Measurements from ENCODE around the gene UGT1A4. TPM values are rescaled to one million over a fixed set of nuclear protein-coding genes. Genes with fewer than 3 reads are reported as not detected.

The UGT1A4 gene
- total and polyA plus RNA-seq, 10 of the 15 experiments (the other 5 are each of a cell fraction or from before 2014, with no cell fraction given), result not detected

DNA sequence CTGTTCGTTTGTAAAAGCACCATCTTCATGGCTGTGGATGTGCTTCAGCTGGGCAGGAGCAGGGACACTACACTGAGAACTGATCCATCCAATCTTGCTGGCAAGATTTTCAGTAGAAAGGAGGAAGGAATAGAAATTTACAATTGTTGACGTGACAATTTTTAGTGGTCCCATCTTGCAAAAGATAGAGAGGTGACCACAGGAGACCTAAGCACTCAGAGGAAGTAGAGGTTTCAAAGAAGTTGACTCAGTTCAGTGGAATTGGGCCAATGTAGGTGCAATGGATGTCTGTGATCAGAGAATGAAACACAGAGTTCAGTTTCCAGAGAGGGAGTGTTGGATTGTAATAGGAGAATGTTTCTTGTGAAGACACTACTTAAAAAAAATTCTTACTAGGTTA, 4.4 kb upstream of the UGT1A4 start:
- H2AFZ ChIP-seq (ENCODE audit: control insufficient read depth, low read depth, low read length), result no peak overlapping the region
- ChIA-PET CTCF (no interaction called here), SMC1A (ENCODE audit: uncharacterized antibody, unreplicated experiment) (no interaction called here), RAD21 (ENCODE audit: unreplicated experiment) (no interaction called here), POLR2A (no interaction called here)
- DNase-seq (ENCODE audit: low read depth, low spot score) (no peak), FAIRE-seq (no peak), ATAC-seq (no peak)
- no peaks in the 10 kb centered on the region for H3K79me2 ChIP-seq (ENCODE audit: control insufficient read depth, insufficient read depth, low read length)
- intact Hi-C loops (cut with micrococcal nuclease; ENCODE audit: unreplicated experiment), result loop anchor here (10.0 kb wide), 1 partner anchor 229 kb away; no protein-coding TSS in a partner anchor
- no peaks in the 10 kb centered on the region for H4K20me1 ChIP-seq (ENCODE audit: control insufficient read depth, insufficient read depth)
- no peak for TF ChIP-seq TCF12 (IDR thresholded peaks at IDR 0.05; ENCODE audit: low read depth, low read length)
- no peak for TF ChIP-seq HCFC1 (IDR thresholded peaks at IDR 0.05; ENCODE audit: low read length)
- TF ChIP-seq ZNF274 (IDR thresholded peaks at IDR 0.05; ENCODE audit: insufficient read depth, insufficient read length), result no peak
- no peak for TF ChIP-seq ZNF24 (IDR thresholded peaks at IDR 0.05)
- TF ChIP-seq, protein P1, sequence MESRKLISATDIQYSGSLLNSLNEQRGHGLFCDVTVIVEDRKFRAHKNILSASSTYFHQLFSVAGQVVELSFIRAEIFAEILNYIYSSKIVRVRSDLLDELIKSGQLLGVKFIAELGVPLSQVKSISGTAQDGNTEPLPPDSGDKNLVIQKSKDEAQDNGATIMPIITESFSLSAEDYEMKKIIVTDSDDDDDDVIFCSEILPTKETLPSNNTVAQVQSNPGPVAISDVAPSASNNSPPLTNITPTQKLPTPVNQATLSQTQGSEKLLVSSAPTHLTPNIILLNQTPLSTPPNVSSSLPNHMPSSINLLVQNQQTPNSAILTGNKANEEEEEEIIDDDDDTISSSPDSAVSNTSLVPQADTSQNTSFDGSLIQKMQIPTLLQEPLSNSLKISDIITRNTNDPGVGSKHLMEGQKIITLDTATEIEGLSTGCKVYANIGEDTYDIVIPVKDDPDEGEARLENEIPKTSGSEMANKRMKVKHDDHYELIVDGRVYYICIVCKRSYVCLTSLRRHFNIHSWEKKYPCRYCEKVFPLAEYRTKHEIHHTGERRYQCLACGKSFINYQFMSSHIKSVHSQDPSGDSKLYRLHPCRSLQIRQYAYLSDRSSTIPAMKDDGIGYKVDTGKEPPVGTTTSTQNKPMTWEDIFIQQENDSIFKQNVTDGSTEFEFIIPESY (IDR thresholded peaks at IDR 0.05), result no peak
- TF ChIP-seq, protein P2, sequence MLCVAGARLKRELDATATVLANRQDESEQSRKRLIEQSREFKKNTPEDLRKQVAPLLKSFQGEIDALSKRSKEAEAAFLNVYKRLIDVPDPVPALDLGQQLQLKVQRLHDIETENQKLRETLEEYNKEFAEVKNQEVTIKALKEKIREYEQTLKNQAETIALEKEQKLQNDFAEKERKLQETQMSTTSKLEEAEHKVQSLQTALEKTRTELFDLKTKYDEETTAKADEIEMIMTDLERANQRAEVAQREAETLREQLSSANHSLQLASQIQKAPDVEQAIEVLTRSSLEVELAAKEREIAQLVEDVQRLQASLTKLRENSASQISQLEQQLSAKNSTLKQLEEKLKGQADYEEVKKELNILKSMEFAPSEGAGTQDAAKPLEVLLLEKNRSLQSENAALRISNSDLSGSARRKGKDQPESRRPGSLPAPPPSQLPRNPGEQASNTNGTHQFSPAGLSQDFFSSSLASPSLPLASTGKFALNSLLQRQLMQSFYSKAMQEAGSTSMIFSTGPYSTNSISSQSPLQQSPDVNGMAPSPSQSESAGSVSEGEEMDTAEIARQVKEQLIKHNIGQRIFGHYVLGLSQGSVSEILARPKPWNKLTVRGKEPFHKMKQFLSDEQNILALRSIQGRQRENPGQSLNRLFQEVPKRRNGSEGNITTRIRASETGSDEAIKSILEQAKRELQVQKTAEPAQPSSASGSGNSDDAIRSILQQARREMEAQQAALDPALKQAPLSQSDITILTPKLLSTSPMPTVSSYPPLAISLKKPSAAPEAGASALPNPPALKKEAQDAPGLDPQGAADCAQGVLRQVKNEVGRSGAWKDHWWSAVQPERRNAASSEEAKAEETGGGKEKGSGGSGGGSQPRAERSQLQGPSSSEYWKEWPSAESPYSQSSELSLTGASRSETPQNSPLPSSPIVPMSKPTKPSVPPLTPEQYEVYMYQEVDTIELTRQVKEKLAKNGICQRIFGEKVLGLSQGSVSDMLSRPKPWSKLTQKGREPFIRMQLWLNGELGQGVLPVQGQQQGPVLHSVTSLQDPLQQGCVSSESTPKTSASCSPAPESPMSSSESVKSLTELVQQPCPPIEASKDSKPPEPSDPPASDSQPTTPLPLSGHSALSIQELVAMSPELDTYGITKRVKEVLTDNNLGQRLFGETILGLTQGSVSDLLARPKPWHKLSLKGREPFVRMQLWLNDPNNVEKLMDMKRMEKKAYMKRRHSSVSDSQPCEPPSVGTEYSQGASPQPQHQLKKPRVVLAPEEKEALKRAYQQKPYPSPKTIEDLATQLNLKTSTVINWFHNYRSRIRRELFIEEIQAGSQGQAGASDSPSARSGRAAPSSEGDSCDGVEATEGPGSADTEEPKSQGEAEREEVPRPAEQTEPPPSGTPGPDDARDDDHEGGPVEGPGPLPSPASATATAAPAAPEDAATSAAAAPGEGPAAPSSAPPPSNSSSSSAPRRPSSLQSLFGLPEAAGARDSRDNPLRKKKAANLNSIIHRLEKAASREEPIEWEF (IDR thresholded peaks at IDR 0.05; ENCODE audit: insufficient replicate concordance, low read depth, low read length), result no peak
- TF ChIP-seq RBBP5 (conservative IDR thresholded peaks at IDR 0.05), result no peak
- TF ChIP-seq MTA2 (IDR thresholded peaks at IDR 0.05; ENCODE audit: low read depth), result no peak
- TF ChIP-seq, protein P3, sequence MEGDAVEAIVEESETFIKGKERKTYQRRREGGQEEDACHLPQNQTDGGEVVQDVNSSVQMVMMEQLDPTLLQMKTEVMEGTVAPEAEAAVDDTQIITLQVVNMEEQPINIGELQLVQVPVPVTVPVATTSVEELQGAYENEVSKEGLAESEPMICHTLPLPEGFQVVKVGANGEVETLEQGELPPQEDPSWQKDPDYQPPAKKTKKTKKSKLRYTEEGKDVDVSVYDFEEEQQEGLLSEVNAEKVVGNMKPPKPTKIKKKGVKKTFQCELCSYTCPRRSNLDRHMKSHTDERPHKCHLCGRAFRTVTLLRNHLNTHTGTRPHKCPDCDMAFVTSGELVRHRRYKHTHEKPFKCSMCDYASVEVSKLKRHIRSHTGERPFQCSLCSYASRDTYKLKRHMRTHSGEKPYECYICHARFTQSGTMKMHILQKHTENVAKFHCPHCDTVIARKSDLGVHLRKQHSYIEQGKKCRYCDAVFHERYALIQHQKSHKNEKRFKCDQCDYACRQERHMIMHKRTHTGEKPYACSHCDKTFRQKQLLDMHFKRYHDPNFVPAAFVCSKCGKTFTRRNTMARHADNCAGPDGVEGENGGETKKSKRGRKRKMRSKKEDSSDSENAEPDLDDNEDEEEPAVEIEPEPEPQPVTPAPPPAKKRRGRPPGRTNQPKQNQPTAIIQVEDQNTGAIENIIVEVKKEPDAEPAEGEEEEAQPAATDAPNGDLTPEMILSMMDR (IDR thresholded peaks at IDR 0.05 in 2 of 3, conservative IDR thresholded peaks at IDR 0.05 in 1 of 3; ENCODE audit: control insufficient read depth in 2 of 3, extremely low read depth in 1 of 3, insufficient read depth in 1 of 3, low read depth in 3 of 3, low read length in 3 of 3), result no peak
- TF ChIP-seq YBX1 (IDR thresholded peaks at IDR 0.05), result no peak
- no peak for TF ChIP-seq CHD4 (IDR thresholded peaks at IDR 0.05)
- no peak for TF ChIP-seq SMARCA5 (IDR thresholded peaks at IDR 0.05)
- TF ChIP-seq NBN (IDR thresholded peaks at IDR 0.05), result no peak
- TF ChIP-seq, protein P4, sequence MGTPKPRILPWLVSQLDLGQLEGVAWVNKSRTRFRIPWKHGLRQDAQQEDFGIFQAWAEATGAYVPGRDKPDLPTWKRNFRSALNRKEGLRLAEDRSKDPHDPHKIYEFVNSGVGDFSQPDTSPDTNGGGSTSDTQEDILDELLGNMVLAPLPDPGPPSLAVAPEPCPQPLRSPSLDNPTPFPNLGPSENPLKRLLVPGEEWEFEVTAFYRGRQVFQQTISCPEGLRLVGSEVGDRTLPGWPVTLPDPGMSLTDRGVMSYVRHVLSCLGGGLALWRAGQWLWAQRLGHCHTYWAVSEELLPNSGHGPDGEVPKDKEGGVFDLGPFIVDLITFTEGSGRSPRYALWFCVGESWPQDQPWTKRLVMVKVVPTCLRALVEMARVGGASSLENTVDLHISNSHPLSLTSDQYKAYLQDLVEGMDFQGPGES (IDR thresholded peaks at IDR 0.05), result no peak
- no TSS peak for BruUV-seq (replicated peaks)
- H3K36me3 ChIP-seq (ENCODE audit: control insufficient read depth in 2 of 2, insufficient read depth in 2 of 2, low read length in 1 of 2), result no peaks in the 10 kb centered on the region
- 30% methylated on average over 2 of the region's 2 CpGs for WGBS (ENCODE audit: insufficient coverage, insufficient replicate concordance, low lambda C conversion rate, missing lambda C conversion rate)
- no peak overlapping the region for H3K27ac ChIP-seq (ENCODE audit: control insufficient read depth, insufficient read depth)
- H3K9ac ChIP-seq (ENCODE audit: control insufficient read depth, insufficient read depth, low read length), result no peak overlapping the region
- H3K9me3 ChIP-seq (replicated peaks; ENCODE audit: control insufficient read depth, insufficient read depth, low read length), result no peaks in the 10 kb centered on the region; the same call in 2 of the 3 replicates
- in situ Hi-C loops (cut with MboI), result no loop called here
- H3K4me1 ChIP-seq (ENCODE audit: control insufficient read depth, insufficient read depth, low read length), result no peaks in the 10 kb centered on the region
- H3K4me2 ChIP-seq (ENCODE audit: control insufficient read depth, insufficient read depth), result no peak overlapping the region
- H3K4me3 ChIP-seq, result no peak overlapping the region
- peaks cover 0 to 4% of the 10 kb centered on the region in 2 experiments; a peak in 2 of 4 replicates for H3K27me3 ChIP-seq (replicated peaks in 1 of 2; ENCODE audit: control insufficient read depth in 2 of 2, insufficient read depth in 2 of 2, low read length in 1 of 2)

Measured in GM12878 (cell line).